HG03432 (cell line): ENCODE measurements around the gene ERBB4.

Experiments
- ATAC-seq: cut with Tn5 transposase; IDR thresholded peaks from one replicate; pipeline ENCODE4 v1.9.1; 2021; ENCODE audit warnings: mild to moderate bottlenecking, moderate library complexity; ENCODE audit not compliant: unreplicated experiment

The ERBB4 gene

GRCh38 chr2:211513446-211513845 is 1025.2 kb downstream of the ERBB4 start:
- ATAC-seq, result no peak

GRCh38 chr2:211512806-211513205 is 1025.8 kb downstream of the ERBB4 start:
- ATAC-seq, result no peak

DNA sequence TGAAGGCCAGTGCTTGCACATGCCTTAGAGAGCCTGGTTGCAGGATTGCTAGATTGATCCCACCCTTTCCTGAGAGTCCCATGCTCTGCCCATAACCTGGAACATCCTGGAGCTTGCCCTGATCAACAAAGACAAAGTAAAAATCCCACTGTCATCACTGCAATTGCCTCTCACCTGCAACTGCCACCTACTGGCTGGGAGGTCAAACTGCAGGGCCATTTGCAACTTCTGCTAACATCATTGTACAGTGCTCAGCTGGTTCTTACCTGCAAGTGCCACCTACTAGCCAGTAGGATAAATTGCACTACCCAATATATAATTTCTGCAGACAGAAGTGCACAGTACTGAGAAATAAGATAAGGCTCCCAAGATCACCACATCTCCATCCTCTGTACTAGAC is 1034.7 kb downstream of the ERBB4 start:
- peak; percentile 71 for ATAC-seq

- peak; percentile 8 for ATAC-seq
Observed at GRCh38 chr2:211503198-211503597, 1035.4 kb downstream of the ERBB4 start.

DNA sequence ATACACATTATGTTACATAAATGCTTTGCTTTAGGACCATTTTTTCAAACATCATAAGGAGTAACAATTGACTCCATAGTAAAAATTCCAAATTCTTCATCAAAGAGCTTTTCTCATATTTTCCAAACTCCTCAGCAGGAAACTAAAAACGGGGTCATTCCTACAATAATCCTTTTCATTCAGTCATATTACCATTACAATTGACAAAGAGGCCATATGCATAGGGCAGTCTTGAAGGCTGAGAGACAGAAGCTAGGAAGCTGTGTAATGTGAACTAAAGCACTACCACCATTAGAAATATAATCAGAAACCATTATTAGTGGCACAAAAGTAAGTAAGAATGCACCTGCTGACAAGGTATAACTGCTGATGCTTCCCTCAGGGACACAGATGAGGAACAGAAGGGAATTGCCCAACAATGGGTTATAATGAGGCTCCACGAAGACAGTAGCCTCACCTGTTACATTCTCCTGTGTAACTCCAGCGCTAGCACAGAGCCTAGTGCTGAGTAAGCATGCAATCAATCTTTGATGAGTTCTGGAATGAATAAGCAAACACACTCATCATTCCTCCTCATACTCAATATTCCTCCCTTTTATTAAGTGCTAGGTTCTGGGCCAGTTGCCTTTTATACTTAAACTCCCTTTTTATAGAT is 1039.9 kb downstream of the ERBB4 start:
- no peak for ATAC-seq

- no peak for ATAC-seq
Observed at GRCh38 chr2:211495339-211495738, 1043.3 kb downstream of the ERBB4 start.

DNA sequence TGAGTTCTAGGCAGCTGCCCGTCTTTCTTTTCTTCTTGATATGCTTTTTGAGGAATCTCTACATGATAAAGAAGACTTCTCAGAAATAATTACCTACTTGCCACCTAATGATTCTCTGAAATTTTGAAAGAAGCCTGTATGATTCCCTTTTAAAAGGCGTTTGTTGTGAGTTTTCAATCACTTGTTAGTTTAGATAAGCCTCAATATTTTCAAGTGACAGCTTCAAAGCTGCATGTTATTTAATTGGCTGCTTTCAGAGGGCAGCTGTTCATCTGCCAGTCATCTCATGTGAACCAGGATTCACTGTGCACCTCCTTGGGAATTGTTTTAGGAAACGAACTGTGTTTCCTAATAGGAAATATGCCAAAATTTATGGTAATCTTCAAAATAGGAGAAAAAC is 1044.1 kb downstream of the ERBB4 start:
- no peak for ATAC-seq

GRCh38 chr2:211494085-211494484 is 1044.5 kb downstream of the ERBB4 start:
- ATAC-seq, result no peak

DNA sequence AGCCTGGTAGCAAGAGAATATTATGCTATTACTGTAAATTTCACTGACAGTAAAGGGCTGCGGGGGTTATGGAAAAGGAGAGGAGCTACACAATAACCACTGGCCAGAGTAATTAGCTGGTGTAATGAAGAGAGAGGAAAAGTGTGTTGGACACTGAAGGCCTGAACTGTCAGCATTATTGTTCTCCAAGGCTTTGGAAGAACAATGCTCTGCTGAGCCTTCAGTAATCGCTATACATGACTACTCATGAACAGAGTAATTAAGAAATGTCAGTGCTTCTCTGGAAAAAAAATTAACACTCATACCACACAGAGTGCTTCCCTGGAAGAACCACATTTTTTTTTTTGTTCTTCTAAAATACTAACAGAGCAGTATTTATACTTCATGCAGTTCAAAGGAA is 1050.9 kb downstream of the ERBB4 start:
- no peak for ATAC-seq

- ATAC-seq, result no peak
Observed at GRCh38 chr2:211479536-211480150, 1059.0 kb downstream of the ERBB4 start.

DNA sequence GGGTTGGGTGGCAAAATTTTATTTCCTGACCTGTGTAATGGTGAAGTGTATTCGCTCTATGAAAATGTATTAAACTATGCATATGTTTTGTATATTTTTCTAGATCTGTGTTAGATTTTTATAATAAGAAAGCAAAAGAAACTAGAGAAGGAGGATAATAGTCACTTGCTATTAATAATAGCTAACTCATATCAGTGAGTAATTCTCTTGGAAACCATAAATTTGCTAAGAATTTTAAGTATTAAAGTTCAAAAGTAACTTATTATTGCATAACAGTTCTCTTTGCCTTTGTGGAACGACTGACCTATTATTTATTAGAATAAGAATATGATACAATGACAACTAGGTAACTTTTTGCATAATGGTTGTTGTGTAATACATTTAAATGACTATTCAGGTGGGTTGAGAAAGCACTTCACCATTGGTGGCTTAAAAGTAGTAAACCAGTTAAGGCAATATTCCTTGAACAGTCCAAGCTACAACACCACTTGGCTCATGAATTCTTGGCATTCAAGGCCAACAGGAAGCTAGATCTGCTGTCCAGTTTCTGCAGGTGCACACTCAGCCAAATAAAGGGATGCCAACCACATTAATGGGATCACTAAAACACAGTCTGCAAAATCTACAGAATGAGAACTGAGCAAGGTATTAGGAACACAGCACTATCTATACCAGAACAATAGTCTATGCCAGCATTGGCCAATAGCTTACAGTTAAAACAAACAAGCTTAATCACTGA is 1060.9 kb downstream of the ERBB4 start:
- ATAC-seq, result no peak

- no peak for ATAC-seq
Observed at GRCh38 chr2:211473116-211473515, 1065.5 kb downstream of the ERBB4 start.

DNA sequence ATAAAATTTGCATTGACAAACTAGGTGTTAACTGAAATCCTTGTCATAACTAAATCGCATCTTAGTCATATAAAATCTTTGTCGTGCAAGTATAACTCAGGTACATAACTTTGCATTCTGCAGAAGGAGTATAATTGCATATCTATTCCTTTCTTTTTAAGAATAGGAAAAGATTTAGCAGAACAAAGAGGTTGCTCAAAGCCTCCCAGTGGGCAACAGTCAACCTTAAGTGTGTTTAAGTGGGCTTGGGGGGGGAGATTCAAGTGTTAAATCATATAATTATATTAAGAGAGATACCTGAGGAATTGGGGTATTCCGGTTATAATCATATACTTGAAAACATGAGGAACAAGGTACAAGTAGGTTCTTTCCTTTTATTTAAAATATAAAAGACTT is 1068.9 kb downstream of the ERBB4 start:
- no peak for ATAC-seq

DNA sequence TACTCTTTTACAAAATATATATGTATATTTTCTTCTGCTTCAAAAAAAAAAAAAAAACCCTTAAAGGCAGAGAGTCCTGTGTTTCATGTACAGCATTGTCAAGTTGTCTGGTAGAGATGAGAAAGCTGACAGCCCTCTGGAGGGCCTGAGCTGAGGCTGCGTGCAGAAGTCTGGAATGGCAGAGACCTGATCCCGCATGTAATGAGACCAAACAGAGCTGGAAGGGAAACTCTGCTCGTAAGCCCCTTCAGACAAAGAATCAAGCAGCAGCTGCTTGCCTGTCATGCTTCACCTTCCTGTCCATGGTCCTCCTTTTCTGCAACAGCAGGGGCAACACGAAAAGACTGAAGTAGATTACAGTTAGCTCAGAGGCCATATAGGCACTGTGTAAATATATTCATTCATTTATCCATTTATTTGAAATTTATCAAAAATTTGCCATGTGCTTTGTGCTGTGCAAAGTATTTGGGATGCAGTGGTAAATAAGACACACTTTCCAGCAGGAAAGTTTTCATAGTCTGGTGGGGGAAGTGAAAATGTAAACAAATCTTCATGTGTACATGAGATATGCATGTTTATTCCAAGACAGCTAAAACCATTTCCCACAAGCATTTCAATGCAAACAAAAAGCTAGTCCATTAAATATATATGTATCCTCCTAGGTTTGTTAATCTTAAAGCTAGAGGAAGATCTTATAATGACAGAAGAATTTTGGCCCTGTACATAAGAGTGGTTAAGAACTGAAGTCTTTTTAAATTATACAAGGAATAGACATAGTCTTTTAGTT is 1069.5 kb downstream of the ERBB4 start:
- ATAC-seq, result no peak

GRCh38 chr2:211468217-211468616 is 1070.4 kb downstream of the ERBB4 start:
- no peak for ATAC-seq

DNA sequence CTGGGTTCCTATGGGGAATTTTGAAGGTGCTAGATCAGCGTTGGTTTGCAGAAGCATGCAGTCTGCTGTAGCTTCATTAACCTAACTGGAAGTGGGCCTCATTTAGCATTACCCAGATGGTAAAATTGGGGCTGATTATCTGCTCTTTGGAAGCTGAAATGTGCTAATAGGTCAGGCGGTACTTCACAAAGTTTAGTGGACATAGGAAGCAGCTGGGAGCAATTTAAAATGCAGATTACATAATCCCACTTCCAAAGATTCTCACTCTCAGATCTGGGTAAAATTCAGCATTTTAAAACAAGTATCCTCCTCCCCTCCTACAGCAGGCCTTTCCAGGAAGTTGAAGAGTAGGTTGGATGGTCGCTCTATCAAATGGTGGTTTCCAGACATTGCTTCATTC is 1075.2 kb downstream of the ERBB4 start:
- no peak for ATAC-seq

- no peak for ATAC-seq
Observed at GRCh38 chr2:211458974-211459373, 1079.6 kb downstream of the ERBB4 start.

- ATAC-seq, result no peak
Observed at GRCh38 chr2:211457325-211457724, 1081.3 kb downstream of the ERBB4 start.

- peak; percentile 77 for ATAC-seq
Observed at GRCh38 chr2:211455216-211455841, 1083.3 kb downstream of the ERBB4 start.

GRCh38 chr2:211454679-211455078 is 1083.9 kb downstream of the ERBB4 start:
- no peak for ATAC-seq

- ATAC-seq, result no peak
Observed at GRCh38 chr2:211453311-211453887, 1085.2 kb downstream of the ERBB4 start.
